Embryonic facial prominence (tissue), 1 donor: ENCODE data around the gene PAX7.

Source experiments
- DNase-seq: peaks from one replicate; pipeline ENCODE4 v3.0.0-alpha.2; 2016; ENCODE audit errors: extremely low spot score

Gene PAX7

GRCh38 chr1:18640228-18641004 is 9.8 kb downstream of the PAX7 start:
- no peak for DNase-seq

GRCh38 chr1:18641005-18641941 is 10.6 kb downstream of the PAX7 start:
- no peak for DNase-seq

- no peak for DNase-seq
Observed at GRCh38 chr1:18642278-18643095, 11.8 kb downstream of the PAX7 start.

GRCh38 chr1:18643154-18644012 is 12.7 kb downstream of the PAX7 start:
- no peak for DNase-seq

- DNase-seq, result no peak
Observed at GRCh38 chr1:18644013-18644399, 13.4 kb downstream of the PAX7 start.

GRCh38 chr1:18644446-18644845 is 13.8 kb downstream of the PAX7 start:
- no peak for DNase-seq

- DNase-seq, result no peak
Observed at GRCh38 chr1:18644973-18645746, 14.5 kb downstream of the PAX7 start.

GRCh38 chr1:18645747-18646090 is 15.1 kb downstream of the PAX7 start:
- no peak for DNase-seq

GRCh38 chr1:18646091-18646785 is 15.6 kb downstream of the PAX7 start:
- DNase-seq, result no peak

GRCh38 chr1:18646786-18647410 is 16.3 kb downstream of the PAX7 start:
- no peak for DNase-seq

- no peak for DNase-seq
Observed at GRCh38 chr1:18647681-18648214, 17.1 kb downstream of the PAX7 start.

- DNase-seq, result no peak
Observed at GRCh38 chr1:18649693-18650370, 19.2 kb downstream of the PAX7 start.

- no peak for DNase-seq
Observed at GRCh38 chr1:18651713-18652112, 21.1 kb downstream of the PAX7 start.

- DNase-seq, result no peak
Observed at GRCh38 chr1:18652791-18653190, 22.1 kb downstream of the PAX7 start.

GRCh38 chr1:18653367-18653766 is 22.7 kb downstream of the PAX7 start:
- no peak for DNase-seq

- no peak for DNase-seq
Observed at GRCh38 chr1:18653916-18654315, 23.3 kb downstream of the PAX7 start.

GRCh38 chr1:18654599-18654998 is 24.0 kb downstream of the PAX7 start:
- DNase-seq, result no peak

GRCh38 chr1:18657506-18658201 is 27.0 kb downstream of the PAX7 start:
- DNase-seq, result no peak
